ENCODE results near the gene NTNG1. TPM values are rescaled to one million over a fixed set of nuclear protein-coding genes. Genes with fewer than 3 reads are reported as not detected.

Gene NTNG1
- total and polyA plus RNA-seq, 2 of the 8 experiments (the other 6 are each of a cell fraction or from before 2014, with no cell fraction given) = 1.2 to 4.1 TPM

- H3K14ac ChIP-seq (ENCODE audit: insufficient read length) = no peak overlapping the region
- H3K79me2 ChIP-seq (ENCODE audit: control insufficient read depth in 1 of 2, insufficient read depth in 2 of 2, low read length in 2 of 2) = no peaks in the 10 kb centered on the region
- H3K9ac ChIP-seq (replicated peaks in 1 of 4; ENCODE audit: extremely low read depth in 1 of 4, low read depth in 3 of 4, low read length in 3 of 4) = no peak overlapping the region; a peak in 1 of 7 replicates
- 93% methylated on average over 37 of the region's 37 CpGs; no CpG with 5 or more reads in 1 of the 2 experiments for WGBS, 2 experiments (ENCODE audit: extremely low coverage in 1 of 2, insufficient coverage in 1 of 2, insufficient read length in 1 of 2, insufficient replicate concordance in 2 of 2, low coverage in 1 of 2, low lambda C conversion rate in 2 of 2, missing lambda C conversion rate in 1 of 2)
- no peak overlapping the region for H2BK20ac ChIP-seq (ENCODE audit: low read length)
- no peak overlapping the region for H4K8ac ChIP-seq (ENCODE audit: extremely low read depth, insufficient read depth, low read length)
- no peaks in the 10 kb centered on the region for H3K9me3 ChIP-seq (ENCODE audit: insufficient read depth in 2 of 2, low read depth in 1 of 2, low read length in 1 of 2)
- H3K18ac ChIP-seq (ENCODE audit: extremely low read depth, low read length) = no peak overlapping the region
- no peak overlapping the region for H3K4me2 ChIP-seq (ENCODE audit: insufficient read depth in 1 of 2, low read depth in 2 of 2, low read length in 2 of 2)
- no peak overlapping the region for H3K56ac ChIP-seq (replicated peaks; ENCODE audit: insufficient read length, low read depth, low read length)
- H3K4me3 ChIP-seq (ENCODE audit: extremely low read depth in 1 of 4, insufficient read depth in 2 of 4, low read depth in 3 of 4, low read length in 4 of 4) = no peak overlapping the region
- no peaks in the 10 kb centered on the region for H4K20me1 ChIP-seq (replicated peaks in 1 of 2; ENCODE audit: control insufficient read depth in 1 of 2, insufficient read depth in 2 of 2, low read length in 2 of 2)
- no peak overlapping the region for H3K23ac ChIP-seq (ENCODE audit: insufficient read length)
- H2BK120ac ChIP-seq (replicated peaks; ENCODE audit: low read depth, low read length) = no peak overlapping the region
- no peaks in the 10 kb centered on the region for H3K4me1 ChIP-seq (replicated peaks in 1 of 4; ENCODE audit: control insufficient read depth in 3 of 4, insufficient read depth in 4 of 4, low read length in 3 of 4)
- H2AK5ac ChIP-seq (ENCODE audit: low read depth, low read length) = no peak overlapping the region
- no peaks in the 10 kb centered on the region for H3K36me3 ChIP-seq (ENCODE audit: control insufficient read depth in 2 of 4, insufficient read depth in 4 of 4, low read length in 3 of 4)
- no peaks in the 10 kb centered on the region for H3K27me3 ChIP-seq (replicated peaks in 1 of 4; ENCODE audit: control insufficient read depth in 3 of 4, extremely low read depth in 1 of 4, insufficient read depth in 3 of 4, low read length in 3 of 4)
- no peak overlapping the region for H2BK15ac ChIP-seq (ENCODE audit: low read length)
- DNase-seq (ENCODE audit: low read depth in 1 of 2, low spot score in 2 of 2) (no peak), FAIRE-seq (no peak)
- H2AFZ ChIP-seq (ENCODE audit: low read length) = 0 out of 2 replicates have a peak overlapping the region, but pooled peaks have one; percentile 1
- no peaks in the 10 kb centered on the region for H3K23me2 ChIP-seq (ENCODE audit: low read depth, low read length)
- POLR2A ChIA-PET (ENCODE audit: partially characterized antibody) = no interaction called here
- no peak overlapping the region for H3K27ac ChIP-seq (ENCODE audit: low read depth, low read length)
- CTCF ChIA-PET (ENCODE audit: partially characterized antibody) = interaction anchor here (1.0 to 6.4 kb wide), 2 partner anchors 10 to 15 kb away, joined by 3 to 44 read pairs; no protein-coding TSS in a partner anchor
- no peak overlapping the region for H2BK5ac ChIP-seq (ENCODE audit: low read depth, low read length)
- no peak overlapping the region for H4K5ac ChIP-seq (ENCODE audit: insufficient read length, low read depth, low read length)
- H3K4ac ChIP-seq (replicated peaks; ENCODE audit: insufficient read length, low read depth, low read length) = no peak overlapping the region
- H2BK12ac ChIP-seq (ENCODE audit: low read depth, low read length) = no peak overlapping the region
- H4K91ac ChIP-seq (replicated peaks; ENCODE audit: insufficient read length, low read length) = no peak overlapping the region
- no peaks in the 10 kb centered on the region for H3K79me1 ChIP-seq (ENCODE audit: low read depth, low read length)
- TF ChIP-seq MAFK (IDR thresholded peaks at IDR 0.05; ENCODE audit: low read depth, low read length) (no peak), SAP30 (IDR thresholded peaks at IDR 0.05; ENCODE audit: insufficient read depth, insufficient replicate concordance, low read length) (no peak), CHD2 (IDR thresholded peaks at IDR 0.05; ENCODE audit: low read length) (no peak), EGR1 (IDR thresholded peaks at IDR 0.05; ENCODE audit: borderline replicate concordance, low read depth, low read length) (no peak), EP300 (IDR thresholded peaks at IDR 0.05; ENCODE audit: borderline replicate concordance in 1 of 2, low read depth in 2 of 2, low read length in 2 of 2) (no peak), ZNF274 (IDR thresholded peaks at IDR 0.05; ENCODE audit: borderline replicate concordance, extremely low read depth, low read length) (no peak), FOSL1 (IDR thresholded peaks at IDR 0.05; ENCODE audit: insufficient read depth, low read depth, low read length) (no peak), GTF2F1 (IDR thresholded peaks at IDR 0.05; ENCODE audit: borderline replicate concordance, low read depth, low read length) (no peak)
- TF ChIP-seq, protein P1, sequence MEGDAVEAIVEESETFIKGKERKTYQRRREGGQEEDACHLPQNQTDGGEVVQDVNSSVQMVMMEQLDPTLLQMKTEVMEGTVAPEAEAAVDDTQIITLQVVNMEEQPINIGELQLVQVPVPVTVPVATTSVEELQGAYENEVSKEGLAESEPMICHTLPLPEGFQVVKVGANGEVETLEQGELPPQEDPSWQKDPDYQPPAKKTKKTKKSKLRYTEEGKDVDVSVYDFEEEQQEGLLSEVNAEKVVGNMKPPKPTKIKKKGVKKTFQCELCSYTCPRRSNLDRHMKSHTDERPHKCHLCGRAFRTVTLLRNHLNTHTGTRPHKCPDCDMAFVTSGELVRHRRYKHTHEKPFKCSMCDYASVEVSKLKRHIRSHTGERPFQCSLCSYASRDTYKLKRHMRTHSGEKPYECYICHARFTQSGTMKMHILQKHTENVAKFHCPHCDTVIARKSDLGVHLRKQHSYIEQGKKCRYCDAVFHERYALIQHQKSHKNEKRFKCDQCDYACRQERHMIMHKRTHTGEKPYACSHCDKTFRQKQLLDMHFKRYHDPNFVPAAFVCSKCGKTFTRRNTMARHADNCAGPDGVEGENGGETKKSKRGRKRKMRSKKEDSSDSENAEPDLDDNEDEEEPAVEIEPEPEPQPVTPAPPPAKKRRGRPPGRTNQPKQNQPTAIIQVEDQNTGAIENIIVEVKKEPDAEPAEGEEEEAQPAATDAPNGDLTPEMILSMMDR (IDR thresholded peaks at IDR 0.05; ENCODE audit: control extremely low read depth in 1 of 3, insufficient read depth in 1 of 3, low read depth in 1 of 3, low read length in 3 of 3) = no peak
These were observed 339.9 kb downstream of the NTNG1 start for GRCh38 chr1:107480548-107481415.
